Smooth muscle cell (in vitro differentiated cells): ENCODE data around the gene MAP1B. TPM values are rescaled to one million over a fixed set of nuclear protein-coding genes. Genes with fewer than 3 reads are reported as not detected.
A peak's percentile ranks its signal among the peaks of the same experiment; 100 is the strongest.

Experiments used
- DNase-seq: peaks from one replicate; lab custom pipeline; 2025; ENCODE audit not compliant: unreplicated experiment; lab: John Stamatoyannopoulos, UW
- H2AFZ ChIP-seq: fragments of 200-600 bp; sonication (generic); 2 replicates; pipeline ENCODE4 v1.6.0; 2016; ENCODE audit warnings: antibody characterized with exemption, low read depth, mild to moderate bottlenecking
- H3F3A ChIP-seq: fragments of 200-600 bp; sonication (generic); 2 replicates; pipeline ENCODE4 v1.6.0; 2017; ENCODE audit warnings: antibody characterized with exemption, low read depth
- H3K27ac ChIP-seq: fragments of 200-600 bp; sonication (generic); 2 replicates; pipeline ENCODE4 v1.5.1; 2016; ENCODE audit warnings: low read depth, mild to moderate bottlenecking
- H3K27me3 ChIP-seq: fragments of 200-600 bp; sonication (generic); 2 replicates; pipeline ENCODE4 v1.6.1; 2016; ENCODE audit warnings: low read depth, mild to moderate bottlenecking
- H3K36me3 ChIP-seq: fragments of 200-600 bp; sonication (generic); 2 replicates; pipeline ENCODE4 v1.5.1; 2016; ENCODE audit warnings: low read depth
- H3K4me1 ChIP-seq: fragments of 200-600 bp; sonication (generic); 2 replicates; pipeline ENCODE4 v1.5.1; 2016; ENCODE audit warnings: low read depth
- H3K4me2 ChIP-seq: fragments of 200-600 bp; sonication (generic); 2 replicates; pipeline ENCODE4 v1.6.0; 2016; ENCODE audit warnings: mild to moderate bottlenecking
- H3K4me3 ChIP-seq: fragments of 200-600 bp; sonication (generic); 2 replicates; pipeline ENCODE4 v1.5.1; 2016; ENCODE audit warnings: mild to moderate bottlenecking
- H3K79me2 ChIP-seq: fragments of 200-600 bp; sonication (generic); 2 replicates; pipeline ENCODE4 v1.6.0; 2016; ENCODE audit warnings: low read depth, mild to moderate bottlenecking
- H3K9ac ChIP-seq: fragments of 200-600 bp; sonication (generic); 2 replicates; pipeline ENCODE4 v1.6.0; 2016; ENCODE audit warnings: low read depth
- H3K9me3 ChIP-seq: fragments of 200-600 bp; sonication (generic); replicated peaks from 2 replicates; pipeline ENCODE4 v1.5.1; 2016; ENCODE audit warnings: low read depth
- H4K20me1 ChIP-seq: fragments of 200-600 bp; sonication (generic); 2 replicates; pipeline ENCODE4 v1.6.0; 2016; ENCODE audit warnings: low read depth
- CTCF ChIP-seq: fragments of 200-600 bp; sonication (generic); IDR thresholded peaks from 2 replicates; pipeline ENCODE4 v1.5.1; 2017; ENCODE audit warnings: borderline replicate concordance, mild to moderate bottlenecking, antibody characterized with exemption; ENCODE audit not compliant: insufficient read depth, poor library complexity, severe bottlenecking
- WGBS: methylation state at CpG from one replicate; pipeline ENCODE4 v1.1.7; 2016; ENCODE audit warnings: low lambda C conversion rate; 5-methylcytosine and 5-hydroxymethylcytosine counted together
- polyA plus RNA-seq: library from polyadenylated mRNA; unstranded; fragments of >200 nt; fragmentation: Nextera tagmentation; extraction: Ambion mirVana; gene quantifications from 2 replicates; pipeline ENCODE4 v1.2.1, GENCODE V29; 2016
- total RNA-seq: library from RNA; depleted of rRNA; stranded (reverse); fragments of >200 nt; gene quantifications from 2 replicates; pipeline ENCODE4 v1.2.3, GENCODE V29; 2014

MAP1B gene
- total and polyA plus RNA-seq, 2 experiments from 2014 or later = 111 to 143 TPM

- Histone ChIP-seq H3K79me2 (peaks cover 83% of the 10 kb centered on the region), H3K4me3 (no peak overlapping the region), H3K9me3 (no peaks in the 10 kb centered on the region), H4K20me1 (peaks cover 57% of the 10 kb centered on the region), H3K4me1 (peaks cover 21% of the 10 kb centered on the region), H3K27ac (no peak overlapping the region), H3K4me2 (no peak overlapping the region), H3K36me3 (no peaks in the 10 kb centered on the region), H3K27me3 (no peaks in the 10 kb centered on the region), H3F3A (peaks cover 28% of the 10 kb centered on the region), H2AFZ (no peak overlapping the region), H3K9ac (no peak overlapping the region)
- WGBS = 94% methylated on average over 3 of the region's 3 CpGs
- no peak for DNase-seq
- TF ChIP-seq CTCF = no peak
Measured at GRCh38 chr5:72146056-72146455, 38.8 kb downstream of the MAP1B start.

DNA sequence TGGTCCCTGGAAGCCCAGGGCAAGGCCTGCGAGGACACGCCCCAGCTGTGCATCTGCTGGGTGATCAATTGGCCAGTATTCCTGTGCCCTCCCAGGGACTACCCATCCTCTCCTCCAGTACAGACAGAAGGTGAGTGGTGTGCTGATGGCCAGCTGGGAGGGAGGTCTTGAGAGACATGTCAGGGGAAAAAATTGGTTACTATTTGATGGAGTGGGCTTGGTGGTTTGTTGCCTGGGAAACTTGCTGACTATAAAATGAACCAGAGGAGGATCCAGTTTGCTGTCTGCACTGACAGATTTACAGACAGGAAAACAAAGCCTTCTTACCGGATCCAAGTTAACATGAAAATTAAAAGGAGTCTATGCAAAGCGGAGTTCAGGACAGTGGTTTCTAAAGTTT lies 40.3 kb downstream of the MAP1B start:
- Histone ChIP-seq H3K9me3 (no peaks in the 10 kb centered on the region), H3K27ac (no peak overlapping the region), H3K9ac (no peak overlapping the region), H3K79me2 (peaks cover 89% of the 10 kb centered on the region), H2AFZ (no peak overlapping the region), H3F3A (peaks cover 30% of the 10 kb centered on the region), H3K36me3 (no peaks in the 10 kb centered on the region), H4K20me1 (peaks cover 68% of the 10 kb centered on the region), H3K27me3 (no peaks in the 10 kb centered on the region), H3K4me3 (no peak overlapping the region), H3K4me2 (no peak overlapping the region), H3K4me1 (peaks cover 27% of the 10 kb centered on the region)
- no peak for TF ChIP-seq CTCF
- DNase-seq = no peak
- 89% methylated on average over 4 of the region's 4 CpGs for WGBS

GRCh38 chr5:72149742-72150141 lies 42.5 kb downstream of the MAP1B start:
- 82% methylated on average over 2 of the region's 2 CpGs for WGBS
- H3F3A ChIP-seq = peaks cover 35% of the 10 kb centered on the region
- H3K79me2 ChIP-seq = peaks cover 88% of the 10 kb centered on the region
- no peak overlapping the region for H3K9ac ChIP-seq
- peak overlapping the region; percentile 22 for H3K27ac ChIP-seq
- no peak overlapping the region for H2AFZ ChIP-seq
- H3K4me1 ChIP-seq = peaks cover 35% of the 10 kb centered on the region
- TF ChIP-seq CTCF = no peak
- H3K27me3 ChIP-seq = no peaks in the 10 kb centered on the region
- no peaks in the 10 kb centered on the region for H3K9me3 ChIP-seq
- no peaks in the 10 kb centered on the region for H3K36me3 ChIP-seq
- no peak overlapping the region for H3K4me3 ChIP-seq
- peaks cover 88% of the 10 kb centered on the region for H4K20me1 ChIP-seq
- DNase-seq = no peak
- no peak overlapping the region for H3K4me2 ChIP-seq

DNA sequence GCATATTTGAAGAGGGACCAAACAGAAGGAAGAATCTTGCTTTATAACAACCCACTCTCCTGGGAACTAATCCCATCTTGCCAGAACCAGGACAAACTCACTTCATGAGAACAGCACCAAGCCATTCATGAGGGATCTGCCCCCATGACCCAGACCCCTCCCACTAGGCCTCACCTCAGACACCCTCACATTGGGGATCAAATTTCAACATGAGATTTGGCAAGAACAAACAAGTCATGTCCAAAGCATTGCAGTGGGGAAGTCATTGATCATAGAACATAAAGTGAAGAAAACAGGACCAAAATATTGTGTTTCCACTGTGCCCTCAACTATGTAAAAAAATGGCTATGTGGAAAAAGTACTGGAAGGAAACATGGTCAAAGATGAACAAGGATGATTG lies 43.9 kb downstream of the MAP1B start:
- TF ChIP-seq CTCF = no peak

More for the DNA sequence above, 43.9 kb downstream of the MAP1B start:
- Histone ChIP-seq H3K36me3 (no peaks in the 10 kb centered on the region), H3K27ac (peak overlapping the region; percentile 78), H3K9ac (no peak overlapping the region), H3K9me3 (no peaks in the 10 kb centered on the region), H3F3A (peaks cover 32% of the 10 kb centered on the region), H3K4me1 (peaks cover 35% of the 10 kb centered on the region), H3K27me3 (no peaks in the 10 kb centered on the region), H3K4me2 (peak overlapping the region; percentile 57), H3K79me2 (peaks cover 84% of the 10 kb centered on the region), H4K20me1 (peaks cover 90% of the 10 kb centered on the region), H2AFZ (no peak overlapping the region), H3K4me3 (no peak overlapping the region)
- no peak for DNase-seq
